CD4-positive, alpha-beta memory T cell (primary cell): ENCODE data around the gene GFOD1. TPM values are rescaled to one million over a fixed set of nuclear protein-coding genes. Genes with fewer than 3 reads are reported as not detected.

ENCODE experiments used
- CTCF ChIA-PET: fragments of 350-600 bp; sonication (Branson Sonifier 250); formaldehyde crosslinking; loops from one replicate; lab custom pipeline; 2021; ENCODE audit warnings: inconsistent platforms; ENCODE audit not compliant: partially characterized antibody; lab: Charles Lee
- POLR2A ChIA-PET: fragments of 350-600 bp; sonication (Branson Sonifier 250); formaldehyde crosslinking; loops from one replicate; lab custom pipeline; 2021; ENCODE audit not compliant: partially characterized antibody; lab: Charles Lee
- DNase-seq, 5 donors: peaks; one replicate each; pipeline versions ENCODE4 v3.0.0 to v3.0.0-alpha.2; 2020 to 2022; ENCODE audit warnings: mixed read lengths in 1 of 5
- H3K27ac ChIP-seq: one replicate; pipeline ENCODE4 v1.7.0; 2013; ENCODE audit warnings: low read depth, low read length
- H3K27me3 ChIP-seq: 2 replicates; pipeline ENCODE4 v1.7.0; 2013; ENCODE audit warnings: mild to moderate bottlenecking, low read length, moderate library complexity; ENCODE audit not compliant: insufficient read depth
- H3K36me3 ChIP-seq: 2 replicates; pipeline ENCODE4 v1.7.0; 2013; ENCODE audit warnings: mild to moderate bottlenecking, low read length, moderate library complexity; ENCODE audit not compliant: insufficient read depth
- H3K4me1 ChIP-seq: 2 replicates; pipeline ENCODE4 v1.7.0; 2013; ENCODE audit warnings: mild to moderate bottlenecking, low read length, moderate library complexity; ENCODE audit not compliant: insufficient read depth
- H3K4me3 ChIP-seq, 2 donors: one replicate each; pipeline ENCODE4 v1.7.0; 2013; ENCODE audit warnings: low read length in 2 of 2, mild to moderate bottlenecking in 1 of 2
- H3K9me3 ChIP-seq, 2 donors: one replicate each; pipeline ENCODE4 v1.7.0; 2013; ENCODE audit warnings: low read length in 2 of 2, control low read depth in 1 of 2; ENCODE audit not compliant: control insufficient read depth in 1 of 2
- H3K27ac Mint-ChIP-seq, 7 donors: one replicate each; pipeline ENCODE4 v1.8.0; 2020 to 2021; ENCODE audit warnings: mixed read lengths in 7 of 7, mild to moderate bottlenecking in 6 of 7, inconsistent platforms in 3 of 7, moderate library complexity in 3 of 7
- H3K27me3 Mint-ChIP-seq, 2 donors: one replicate each; pipeline ENCODE4 v1.8.0; 2020 to 2021; ENCODE audit warnings: mixed read lengths in 2 of 2
- H3K36me3 Mint-ChIP-seq, 2 donors: one replicate each; pipeline ENCODE4 v1.8.0; 2020 to 2021; ENCODE audit warnings: mixed read lengths in 2 of 2, inconsistent platforms in 1 of 2, mild to moderate bottlenecking in 1 of 2
- H3K4me1 Mint-ChIP-seq, 4 donors: one replicate each; pipeline ENCODE4 v1.8.0; 2020 to 2021; ENCODE audit warnings: mixed read lengths in 4 of 4, mild to moderate bottlenecking in 1 of 4
- H3K4me3 Mint-ChIP-seq, 8 donors: one replicate each; pipeline ENCODE4 v1.8.0; 2020 to 2021; ENCODE audit warnings: mixed read lengths in 8 of 8, mild to moderate bottlenecking in 7 of 8, moderate library complexity in 6 of 8, inconsistent platforms in 3 of 8
- H3K9me3 Mint-ChIP-seq, 8 donors: one replicate each; pipeline ENCODE4 v1.8.0; 2020 to 2021; ENCODE audit warnings: mixed read lengths in 8 of 8, mild to moderate bottlenecking in 5 of 8, inconsistent platforms in 3 of 8, moderate library complexity in 1 of 8
- intact Hi-C: fragments of 100-400 bp; cut with micrococcal nuclease; formaldehyde crosslinking; loops from one replicate; pipeline ENCODE4 v1.15.1; 2023
- polyA plus RNA-seq, 2 donors: library from polyadenylated mRNA; unstranded; fragments of 300-500 nt; fragmentation: Illumina TruSeq; gene quantifications; one replicate each; pipeline ENCODE4 v1.2.3, GENCODE V29; 2021
- total RNA-seq, 2 experiments: library from RNA; stranded (reverse); gene quantifications; one replicate each; pipeline ENCODE4 v1.2.3, GENCODE V29; 2021

The GFOD1 gene
- total and polyA plus RNA-seq, 4 experiments from 2014 or later: 0.95 to 1.1 (median 0.97) TPM; not detected in 1

GRCh38 chr6:13342414-13343019, 144.9 kb downstream of the GFOD1 start:
- Mint-ChIP-seq H3K4me3 (no peak overlapping the region), H3K4me1 (peaks cover 0 to 6% (median 0%) of the 10 kb centered on the region in 4 donors), H3K36me3 (no peaks in the 10 kb centered on the region), H3K27me3 (no peaks in the 10 kb centered on the region), H3K9me3 (peaks cover 0 to 9% (median 0%) of the 10 kb centered on the region in 8 donors), H3K27ac (no peak overlapping the region)
- Histone ChIP-seq H3K4me3 (no peak overlapping the region), H3K9me3 (no peaks in the 10 kb centered on the region), H3K27ac (no peak overlapping the region), H3K4me1 (no peaks in the 10 kb centered on the region), H3K27me3 (no peaks in the 10 kb centered on the region), H3K36me3 (no peaks in the 10 kb centered on the region)
- CTCF ChIA-PET: interaction anchor here (1.2 kb wide), 1 partner anchor 10 kb away, joined by 3 read pairs; no protein-coding TSS in a partner anchor
- no peak for DNase-seq
- intact Hi-C loops: no loop called here
- POLR2A ChIA-PET: no interaction called here

GRCh38 chr6:13339863-13340630, 147.4 kb downstream of the GFOD1 start:
- intact Hi-C loops: no loop called here
- H3K27me3 Mint-ChIP-seq: no peaks in the 10 kb centered on the region
- H3K4me1 Mint-ChIP-seq: peaks cover 3 to 12% (median 4%) of the 10 kb centered on the region in 4 donors
- Histone ChIP-seq H3K9me3 (no peaks in the 10 kb centered on the region), H3K27me3 (no peaks in the 10 kb centered on the region), H3K27ac (no peak overlapping the region), H3K36me3 (no peaks in the 10 kb centered on the region), H3K4me3 (no peak overlapping the region), H3K4me1 (no peaks in the 10 kb centered on the region)
- no peak overlapping the region for H3K27ac Mint-ChIP-seq
- ChIA-PET CTCF (interaction anchor here (0.7 to 1.6 kb wide), 8 partner anchors 10 to 437 kb away, joined by 3 to 6 read pairs (median 3); no protein-coding TSS in a partner anchor), POLR2A (interaction anchor here (0.6 to 0.9 kb wide), 2 partner anchors 12 to 282 kb away, joined by 3 to 4 read pairs; partner anchors contain the start of gene TBC1D7)
- no peaks in the 10 kb centered on the region for H3K36me3 Mint-ChIP-seq
- no peak for DNase-seq
- H3K4me3 Mint-ChIP-seq: no peak overlapping the region
- peaks cover 0 to 9% (median 0%) of the 10 kb centered on the region in 8 donors for H3K9me3 Mint-ChIP-seq

DNA sequence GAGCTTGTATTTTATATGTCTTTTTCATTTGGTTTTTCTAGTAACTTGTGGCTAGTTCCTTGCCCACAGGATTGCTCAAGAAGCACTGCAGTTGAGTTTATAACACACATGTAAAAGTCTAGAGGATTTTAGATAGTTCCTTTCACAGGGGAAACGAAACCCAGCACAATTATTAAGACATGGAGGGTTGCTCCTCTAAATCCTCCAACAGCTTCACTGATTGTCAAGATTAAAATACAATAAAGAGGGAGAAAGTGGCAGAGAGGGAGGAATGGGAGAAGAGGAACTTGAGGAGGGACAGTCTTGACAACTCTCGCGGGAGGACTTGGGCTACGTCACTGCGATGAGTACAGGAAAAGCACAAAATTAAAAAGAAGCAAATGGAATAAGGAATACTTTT, 149.4 kb downstream of the GFOD1 start:
- Mint-ChIP-seq H3K4me1 (peaks cover 3 to 12% (median 4%) of the 10 kb centered on the region in 4 donors), H3K9me3 (peaks cover 0 to 9% (median 0%) of the 10 kb centered on the region in 8 donors), H3K36me3 (no peaks in the 10 kb centered on the region), H3K27ac (no peak overlapping the region), H3K27me3 (peaks cover 0 to 2% of the 10 kb centered on the region in 2 donors), H3K4me3 (no peak overlapping the region)
- Histone ChIP-seq H3K4me1 (no peaks in the 10 kb centered on the region), H3K4me3 (no peak overlapping the region), H3K27ac (no peak overlapping the region), H3K36me3 (no peaks in the 10 kb centered on the region), H3K27me3 (no peaks in the 10 kb centered on the region), H3K9me3 (no peaks in the 10 kb centered on the region)
- CTCF ChIA-PET: interaction anchor here (0.6 to 2.4 kb wide), 16 partner anchors 10 to 1682 kb away, joined by 3 to 19 read pairs (median 4); partner anchors contain the start of gene TBC1D7
- intact Hi-C loops: no loop called here
- POLR2A ChIA-PET: interaction anchor here (1.2 kb wide), 1 partner anchor 10 kb away, joined by 4 read pairs; the partner anchor contains the start of gene TBC1D7
- no peak for DNase-seq

DNA sequence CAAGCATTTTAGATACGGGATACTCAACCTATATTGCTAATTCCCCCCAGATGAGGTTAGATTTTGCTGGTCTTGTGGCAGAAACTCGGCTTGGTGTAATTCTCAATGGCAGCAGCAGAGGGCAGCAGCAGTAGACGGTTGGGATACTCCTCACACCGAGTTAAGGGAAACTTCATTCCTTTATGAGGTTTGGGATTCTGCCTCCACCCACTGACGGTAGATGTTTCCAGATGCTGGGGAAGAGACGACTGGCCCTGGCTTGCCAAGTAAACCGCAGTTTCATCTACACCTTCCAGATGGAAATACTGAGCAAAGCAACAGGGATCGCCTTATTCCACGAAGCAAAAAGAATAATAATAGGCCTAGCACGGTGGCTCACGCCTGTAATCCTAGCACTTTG, 150.8 kb downstream of the GFOD1 start:
- Mint-ChIP-seq H3K9me3 (peaks cover 0 to 4% (median 0%) of the 10 kb centered on the region in 8 donors), H3K4me1 (peaks cover 4 to 12% (median 6%) of the 10 kb centered on the region in 4 donors), H3K4me3 (no peak overlapping the region), H3K36me3 (no peaks in the 10 kb centered on the region), H3K27me3 (peaks cover 0 to 2% of the 10 kb centered on the region in 2 donors), H3K27ac (peak overlapping the region in 2 of 7 donors; percentile 1 to 13)
- Histone ChIP-seq H3K9me3 (no peaks in the 10 kb centered on the region), H3K27ac (no peak overlapping the region), H3K4me1 (no peaks in the 10 kb centered on the region), H3K4me3 (no peak overlapping the region), H3K27me3 (no peaks in the 10 kb centered on the region), H3K36me3 (no peaks in the 10 kb centered on the region)
- ChIA-PET CTCF (interaction anchor here (1.0 to 2.4 kb wide), 7 partner anchors 18 to 730 kb away, joined by 3 to 11 read pairs (median 5); partner anchors contain the start of gene NOL7), POLR2A (no interaction called here)
- intact Hi-C loops: loop anchor here (1.0 kb wide), 4 partner anchors 20 to 431 kb away; no protein-coding TSS in a partner anchor
- DNase-seq: peak; percentile 54 to 70 (median 63)

- H3K4me1 Mint-ChIP-seq: peaks cover 5 to 8% (median 6%) of the 10 kb centered on the region in 4 donors
- Histone ChIP-seq H3K27me3 (no peaks in the 10 kb centered on the region), H3K4me1 (no peaks in the 10 kb centered on the region), H3K27ac (no peak overlapping the region), H3K36me3 (no peaks in the 10 kb centered on the region), H3K9me3 (no peaks in the 10 kb centered on the region), H3K4me3 (no peak overlapping the region)
- ChIA-PET CTCF (interaction anchor here (0.5 to 3.3 kb wide), 11 partner anchors 20 to 424 kb away, joined by 3 to 19 read pairs (median 3); partner anchors contain the start of genes NOL7 and SIRT5), POLR2A (no interaction called here)
- peaks cover 0 to under 1% (median 0%) of the 10 kb centered on the region in 8 donors for H3K9me3 Mint-ChIP-seq
- H3K27me3 Mint-ChIP-seq: peaks cover 0 to 2% of the 10 kb centered on the region in 2 donors
- intact Hi-C loops: no loop called here
- peak overlapping the region in 1 of 7 donors; percentile 61 for H3K27ac Mint-ChIP-seq
- no peaks in the 10 kb centered on the region for H3K36me3 Mint-ChIP-seq
- H3K4me3 Mint-ChIP-seq: no peak overlapping the region
- no peak for DNase-seq
Observed at GRCh38 chr6:13334953-13335352, 152.4 kb downstream of the GFOD1 start.

DNA sequence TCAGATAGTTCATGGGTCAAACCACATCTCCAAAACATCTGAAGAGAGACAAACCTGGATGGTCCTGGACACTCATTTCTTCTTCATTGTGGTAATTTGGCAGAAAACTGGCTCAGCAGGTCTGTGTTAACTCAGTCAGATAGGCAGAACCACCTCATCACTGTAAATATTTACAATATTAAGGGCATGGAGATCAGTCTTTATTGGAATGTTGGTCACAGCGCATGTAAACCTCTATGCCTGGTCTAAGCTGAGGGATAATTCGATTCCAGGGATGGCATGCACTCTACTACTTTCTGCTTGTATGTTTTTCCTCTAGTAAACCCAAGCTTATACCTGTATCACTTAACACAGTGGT, 155.1 kb downstream of the GFOD1 start:
- Mint-ChIP-seq H3K4me3 (no peak overlapping the region), H3K9me3 (no peaks in the 10 kb centered on the region), H3K4me1 (peaks cover 12 to 27% (median 18%) of the 10 kb centered on the region in 4 donors), H3K27ac (no peak overlapping the region), H3K36me3 (peaks cover 0 to 10% of the 10 kb centered on the region in 2 donors), H3K27me3 (peaks cover 0 to 2% of the 10 kb centered on the region in 2 donors)
- intact Hi-C loops: no loop called here
- no peak overlapping the region for H3K27ac ChIP-seq
- H3K4me1 ChIP-seq: peaks cover 13% of the 10 kb centered on the region
- H3K9me3 ChIP-seq: no peaks in the 10 kb centered on the region
- ChIA-PET POLR2A (interaction anchor here (1.1 kb wide), 1 partner anchor 242 kb away, joined by 3 read pairs; the partner anchor contains the start of gene SIRT5), CTCF (interaction anchor here (1.0 to 3.1 kb wide), 5 partner anchors 10 to 243 kb away, joined by 5 to 15 read pairs (median 13); partner anchors contain the start of gene SIRT5)
- no peaks in the 10 kb centered on the region for H3K36me3 ChIP-seq
- no peaks in the 10 kb centered on the region for H3K27me3 ChIP-seq
- no peak overlapping the region for H3K4me3 ChIP-seq
- no peak for DNase-seq
